ENCODE data around the gene ZNF232.
"Not testable (repeated sequence)": the region's sequence is repeated elsewhere in the genome, so short reads cannot be mapped to it uniquely, and the experiment has no call there.

The ZNF232 gene

DNA sequence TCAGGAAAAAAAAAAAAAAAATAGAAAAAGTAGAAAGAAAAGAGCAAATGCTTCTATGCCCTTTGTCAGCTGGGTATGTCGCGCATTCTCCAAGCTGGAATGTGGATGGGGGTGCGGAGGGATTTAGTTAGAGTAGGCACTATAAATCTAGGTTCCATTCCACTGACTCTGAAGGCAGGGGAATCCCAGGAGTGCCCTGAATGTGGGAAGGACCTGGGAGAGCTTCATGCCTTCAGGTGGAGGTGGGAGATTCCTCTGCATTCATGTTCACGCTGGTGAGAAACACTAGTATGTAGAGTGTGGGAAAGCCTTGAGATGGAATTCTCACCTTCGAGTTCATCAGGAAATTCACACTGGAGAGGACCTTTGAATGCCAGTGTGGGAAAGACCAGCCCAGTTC is 12.4 kb downstream of the ZNF232 start:
- DNase-seq: no peak

DNA sequence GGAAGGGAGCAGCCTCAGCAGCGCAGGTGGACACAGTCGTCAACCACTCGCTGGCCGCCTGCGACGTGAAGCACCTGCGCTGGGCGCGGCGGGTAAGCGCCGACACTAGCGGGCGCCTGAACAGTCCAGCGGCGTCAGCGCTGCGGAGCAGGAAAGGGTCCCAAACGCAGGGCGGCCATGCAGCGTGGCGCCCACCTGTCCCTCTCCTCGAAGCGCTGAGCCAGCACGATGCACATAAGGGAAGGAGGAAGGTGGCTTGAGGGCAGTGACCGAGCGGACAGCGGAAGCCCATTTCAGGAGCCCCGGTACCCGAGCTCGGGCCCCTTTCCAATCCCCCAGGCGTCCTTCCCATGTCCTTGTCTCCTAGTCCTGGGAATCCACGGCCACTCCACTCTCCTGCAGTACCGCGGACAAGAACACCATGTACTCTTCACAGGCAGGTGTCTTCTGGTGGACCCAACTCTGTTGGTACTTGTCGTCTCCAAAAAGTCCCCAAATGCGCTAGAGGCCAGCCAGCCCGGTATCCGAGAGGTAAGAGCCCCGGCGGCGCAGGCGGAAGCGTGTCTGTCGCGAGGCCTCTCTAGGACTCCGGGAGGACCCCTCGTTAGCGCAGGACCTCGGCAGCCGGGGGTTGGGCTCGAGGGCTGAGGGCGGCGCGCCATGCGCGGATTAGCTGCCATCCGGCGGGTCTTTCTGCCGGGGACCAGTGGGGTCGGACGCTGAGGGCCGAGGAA is 14.4 kb downstream of the ZNF232 start:
- DNase-seq: peak in 37 of 58 donors; percentile 3 to 56 (median 19)

DNA sequence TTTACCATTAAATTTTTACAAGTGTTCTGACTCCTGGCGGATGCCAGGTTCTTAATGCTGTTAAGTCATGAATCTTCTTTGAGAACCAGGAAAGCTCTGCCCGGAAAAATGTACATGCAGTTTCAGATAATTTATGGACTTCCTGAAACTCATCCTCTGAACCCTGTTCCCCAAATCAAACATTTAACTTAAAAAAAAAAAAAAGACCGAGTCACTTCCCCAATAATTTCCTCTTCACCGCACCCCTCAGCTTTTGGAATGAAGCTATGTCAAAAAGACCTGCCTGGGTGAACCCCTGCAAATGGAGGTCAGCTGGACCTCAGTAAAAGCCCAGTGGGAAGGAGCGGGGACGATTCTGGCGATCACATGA is 15.0 kb downstream of the ZNF232 start:
- DNase-seq: no peak

DNA sequence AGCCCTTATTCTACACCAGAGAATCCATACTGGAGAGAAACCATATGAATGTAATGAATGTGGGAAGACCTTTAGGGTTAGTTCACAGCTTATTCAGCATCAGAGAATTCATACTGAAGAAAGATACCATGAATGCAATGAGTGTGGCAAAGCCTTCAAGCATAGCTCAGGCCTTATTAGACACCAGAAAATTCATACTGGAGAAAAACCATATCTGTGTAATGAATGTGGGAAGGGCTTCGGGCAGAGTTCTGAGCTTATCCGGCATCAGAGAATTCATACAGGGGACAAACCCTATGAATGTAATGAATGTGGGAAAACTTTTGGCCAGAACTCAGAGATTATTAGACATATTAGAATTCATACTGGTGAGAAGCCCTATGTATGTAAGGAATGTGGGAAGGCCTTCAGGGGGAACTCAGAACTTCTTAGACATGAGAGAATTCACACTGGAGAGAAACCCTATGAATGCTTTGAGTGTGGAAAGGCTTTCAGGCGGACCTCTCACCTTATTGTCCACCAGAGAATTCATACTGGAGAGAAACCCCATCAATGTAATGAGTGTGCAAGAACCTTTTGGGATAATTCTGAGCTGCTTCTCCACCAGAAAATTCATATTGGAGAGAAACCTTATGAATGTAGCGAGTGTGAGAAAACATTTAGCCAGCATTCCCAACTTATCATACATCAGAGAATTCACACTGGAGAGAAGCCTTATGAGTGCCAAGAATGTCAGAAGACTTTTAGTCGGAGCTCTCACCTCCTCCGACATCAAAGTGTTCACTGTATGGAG is 19.3 kb downstream of the ZNF232 start:
- DNase-seq: no peak

DNA sequence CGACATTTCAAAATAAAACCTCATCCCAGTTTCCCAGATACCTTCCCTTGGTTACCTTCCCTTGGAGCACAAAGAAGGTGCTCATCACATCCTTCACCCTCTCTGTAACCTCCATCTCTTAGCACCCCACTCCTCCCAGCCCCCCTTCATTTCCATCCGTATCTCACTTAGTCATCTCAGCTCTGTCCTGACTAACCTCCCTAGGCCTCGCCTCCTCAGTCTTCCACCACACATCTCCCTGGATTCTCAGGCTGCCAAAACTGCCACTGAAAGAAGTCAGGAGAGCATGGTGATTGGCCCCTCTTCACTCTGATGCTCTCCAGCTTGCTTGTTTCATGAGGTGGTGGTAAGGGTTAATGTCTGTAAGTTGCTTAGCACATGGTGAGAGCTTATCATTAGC is 31.1 kb downstream of the ZNF232 start:
- DNase-seq: no peak

DNA sequence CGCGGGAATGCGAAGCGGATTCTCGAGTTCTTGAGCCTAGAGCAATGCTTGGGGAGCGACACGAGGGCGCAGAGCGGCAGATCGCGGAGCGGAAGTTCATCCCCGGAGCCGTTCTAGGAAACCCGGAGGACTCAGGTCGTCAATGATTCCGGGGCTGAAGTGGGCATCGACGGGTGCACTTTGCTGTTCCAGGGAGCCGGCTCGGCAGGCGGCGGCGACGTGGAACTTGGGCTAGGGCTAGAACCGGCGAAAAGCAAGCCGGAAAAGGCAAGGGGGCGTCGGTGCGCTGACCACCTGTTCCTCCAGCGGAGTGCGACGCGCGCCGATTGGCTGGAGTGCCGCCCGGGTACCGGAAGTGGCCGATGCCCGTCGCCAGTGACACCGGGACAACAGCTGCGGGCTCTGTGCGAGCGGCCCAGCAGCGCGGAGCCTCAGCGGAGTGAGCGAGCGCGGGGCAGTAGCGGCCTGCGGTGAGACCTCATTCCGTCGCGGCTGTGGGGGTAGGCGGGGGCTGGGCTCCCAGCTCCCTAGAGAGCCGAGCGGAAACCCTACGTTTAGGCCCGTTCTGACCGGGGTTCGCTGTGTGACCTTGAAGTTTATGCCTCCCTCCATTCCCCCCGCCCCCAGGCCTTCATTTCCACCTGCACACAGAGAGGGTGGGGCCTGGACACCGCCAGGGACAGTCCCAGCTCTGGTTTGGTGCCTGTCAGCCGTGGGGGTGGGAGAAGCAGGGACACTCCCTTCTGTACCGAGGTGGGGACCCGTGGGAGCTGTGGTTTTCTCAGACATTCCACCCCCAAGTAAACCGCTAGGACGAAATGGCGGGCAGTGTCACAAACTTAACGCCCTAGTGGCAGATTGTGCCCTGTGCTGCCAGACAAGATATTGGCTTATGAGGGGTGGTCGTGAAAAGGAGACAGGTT is 33.3 kb downstream of the ZNF232 start, which contains the start of gene ZFP3:
TSS of gene ZFP3 (plus strand) at position 362 of the 923 bp plus-strand sequence. CDS start 13,038 bp downstream, outside the sequence.
- peak in 57 of 58 donors; percentile 40 to 96 (median 81) for DNase-seq

DNA sequence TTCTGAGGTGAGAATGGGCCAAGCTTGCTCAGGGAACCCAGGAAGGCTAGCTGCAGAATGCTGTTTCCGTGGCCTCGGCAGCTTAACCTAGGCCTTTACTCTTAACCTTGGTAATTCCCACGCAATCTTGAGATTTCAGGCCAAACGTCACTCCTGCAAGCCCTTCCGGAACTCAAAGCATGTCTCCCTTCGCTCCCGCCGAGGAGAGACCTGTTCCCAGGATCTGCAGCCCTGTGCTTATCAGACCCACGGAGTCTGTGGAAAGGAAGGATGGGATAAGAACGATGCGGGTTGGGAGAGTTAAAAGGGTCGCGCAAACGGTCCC is 33.9 kb downstream of the ZNF232 start:
- DNase-seq: peak in 1 of 58 donors; percentile 73

DNA sequence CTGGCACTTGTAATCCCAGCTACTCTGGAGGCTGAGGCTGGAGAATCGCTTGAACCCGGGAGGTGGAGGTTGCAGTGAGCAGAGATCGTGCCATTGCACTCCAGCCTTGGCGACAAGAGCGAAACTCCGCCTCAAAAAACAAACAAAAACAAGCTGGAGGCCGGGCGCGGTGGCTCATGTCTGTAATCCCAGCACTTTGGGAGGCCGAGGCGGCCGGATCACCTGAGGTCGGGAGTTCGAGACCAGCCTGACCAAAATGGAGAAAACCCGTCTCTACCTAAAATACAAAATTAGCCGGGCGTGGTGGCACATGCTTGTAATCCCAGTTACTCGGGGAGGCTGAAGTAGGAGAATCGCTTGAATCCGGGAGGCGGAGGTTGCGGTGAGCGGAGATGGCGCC is 34.4 kb downstream of the ZNF232 start:
- not testable (repeated sequence) for DNase-seq

DNA sequence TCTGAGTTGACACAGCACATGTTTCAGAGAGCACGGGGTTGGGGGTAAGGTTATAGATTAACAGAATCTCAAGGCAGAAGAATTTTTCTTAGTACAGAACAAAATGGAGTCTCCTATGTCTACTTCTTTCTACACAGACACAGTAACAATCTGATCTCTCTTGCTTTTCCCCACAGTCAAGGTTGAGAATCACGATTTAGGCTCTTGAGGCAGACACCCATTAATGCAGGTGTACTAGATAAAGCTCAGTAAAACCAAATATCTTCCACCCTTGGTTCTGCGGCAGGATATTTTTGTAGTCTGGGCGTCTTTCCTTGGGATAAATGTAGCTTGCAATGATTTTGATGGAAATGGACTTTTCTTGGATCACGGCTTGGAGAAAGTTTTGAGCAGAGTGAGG is 36.2 kb downstream of the ZNF232 start:
- DNase-seq: not testable (repeated sequence)

DNA sequence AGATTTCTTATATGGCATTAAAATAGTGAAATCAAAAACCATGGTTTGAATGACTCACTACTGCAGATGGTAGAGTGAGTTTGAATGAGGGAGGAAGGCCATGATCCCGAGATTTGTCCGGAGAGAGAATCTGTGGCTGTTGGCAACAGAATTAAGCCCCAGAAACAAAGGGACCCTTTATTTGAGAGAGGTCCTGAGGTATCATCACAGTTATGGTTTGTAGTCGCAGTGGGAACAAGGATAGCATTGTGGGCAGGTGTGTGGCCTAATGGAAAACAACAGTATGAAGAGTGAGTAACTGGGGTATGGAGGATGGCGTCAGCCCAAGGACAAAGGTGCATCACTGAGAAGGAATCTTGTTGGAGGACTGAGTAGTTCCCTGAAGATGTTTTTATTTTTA is 42.0 kb downstream of the ZNF232 start:
- no peak for DNase-seq

DNA sequence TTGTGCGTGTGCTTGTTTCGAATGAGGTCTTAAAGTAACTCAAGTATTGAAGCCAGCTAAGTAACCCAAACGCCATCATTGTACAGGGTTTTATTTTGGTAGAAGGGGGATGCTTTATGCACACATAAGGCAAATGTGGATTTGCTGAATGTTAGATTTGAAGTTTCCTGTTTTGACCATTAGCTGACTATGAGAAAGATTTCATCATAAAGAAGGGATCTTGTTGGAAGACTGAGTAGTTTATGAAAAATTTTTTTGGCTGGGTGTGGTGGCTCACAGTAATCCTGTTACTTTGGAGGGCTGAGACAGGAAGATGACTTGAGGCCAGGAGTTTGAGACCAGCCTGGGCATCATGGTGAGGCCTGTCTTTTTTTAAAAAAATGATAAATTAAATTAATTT is 43.4 kb downstream of the ZNF232 start:
- DNase-seq: no peak

DNA sequence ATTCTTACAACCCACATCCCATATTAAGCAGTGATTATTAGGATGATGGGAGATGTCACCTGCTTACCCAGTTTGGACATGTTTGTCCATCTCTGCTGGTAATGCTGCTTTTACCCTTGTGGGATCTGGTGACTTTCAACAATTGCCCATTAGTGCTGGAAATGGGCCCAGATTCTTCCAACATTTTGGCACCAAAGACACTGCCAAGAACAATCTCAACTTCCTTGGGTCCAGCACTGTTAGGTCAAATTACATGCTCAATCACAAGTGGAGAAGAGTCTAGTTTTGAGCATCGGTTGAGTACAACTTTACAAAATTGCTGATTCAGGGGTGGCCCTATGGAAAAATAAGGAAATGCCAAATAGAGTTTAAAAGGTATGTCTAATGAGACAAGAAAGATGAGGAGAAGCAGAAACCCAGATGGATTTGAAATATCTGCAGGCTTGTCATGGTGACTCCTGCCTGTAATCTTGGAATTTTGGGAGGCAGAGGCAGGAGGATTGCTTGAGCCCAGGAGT is 46.4 kb downstream of the ZNF232 start:
- DNase-seq: no peak

All from anterior cingulate cortex (tissue), 58 donors.